Suprapubic skin (tissue), 4 donors: ENCODE data around the gene PAEP. TPM values are rescaled to one million over a fixed set of nuclear protein-coding genes. Genes with fewer than 3 reads are reported as not detected.

Experiments
- DNase-seq, 2 donors: peaks; one replicate each; pipeline ENCODE4 v3.0.0-alpha.2; 2019; ENCODE audit warnings: low spot score in 2 of 2
- H3K27ac ChIP-seq: fragments of 200-600 bp; sonication (generic); one replicate; pipeline ENCODE4 v1.5.1; 2019
- H3K27me3 ChIP-seq: fragments of 200-600 bp; sonication (generic); one replicate; pipeline ENCODE4 v1.5.1; 2019
- H3K36me3 ChIP-seq: fragments of 200-600 bp; sonication (generic); one replicate; pipeline ENCODE4 v1.5.1; 2019
- H3K4me1 ChIP-seq: fragments of 200-600 bp; sonication (generic); one replicate; pipeline ENCODE4 v1.5.1; 2019
- H3K4me3 ChIP-seq: fragments of 200-600 bp; sonication (generic); one replicate; pipeline ENCODE4 v1.5.1; 2019; ENCODE audit warnings: mild to moderate bottlenecking
- H3K9me3 ChIP-seq: fragments of 200-600 bp; sonication (generic); one replicate; pipeline ENCODE4 v1.5.1; 2019
- CTCF ChIP-seq, 2 donors: fragments of 200-600 bp in 1 of 2; fragments of 450-650 bp in 1 of 2; sonication (generic) in 1 of 2; IDR thresholded peaks; one replicate each; pipeline ENCODE4 v1.5.1; 2016 to 2019; ENCODE audit warnings: antibody characterized with exemption in 2 of 2, mild to moderate bottlenecking in 1 of 2, moderate library complexity in 1 of 2
- EP300 ChIP-seq: sonication (generic); formaldehyde crosslinking; IDR thresholded peaks from one replicate; pipeline ENCODE4 v1.6.1; 2017; ENCODE audit warnings: antibody characterized with exemption
- POLR2A ChIP-seq, 2 donors: fragments of 450-650 bp; IDR thresholded peaks; one replicate each; pipeline ENCODE4 v1.6.1; 2017; ENCODE audit warnings: antibody characterized with exemption in 2 of 2, mild to moderate bottlenecking in 2 of 2, moderate library complexity in 2 of 2
- POLR2AphosphoS5 ChIP-seq, 3 donors: sonication (generic); formaldehyde crosslinking; IDR thresholded peaks; one replicate each; pipeline ENCODE4 v1.6.1; 2017; ENCODE audit warnings: antibody characterized with exemption in 3 of 3
- WGBS: methylation state at CpG from one replicate; pipeline ENCODE4 v1.1.5; 2018; 5-methylcytosine and 5-hydroxymethylcytosine counted together
- total RNA-seq, 4 donors: library from RNA; depleted of rRNA; stranded (reverse); fragments of >200 nt; gene quantifications; one replicate each; pipeline ENCODE4 v1.1.0, GENCODE V29; 2016

PAEP gene
- total RNA-seq, 4 donors from 2014 or later: 5.6 TPM; not detected in 3

- Histone ChIP-seq H3K4me1 (no peaks in the 10 kb centered on the region), H3K4me3 (no peak overlapping the region), H3K27ac (no peak overlapping the region), H3K9me3 (no peaks in the 10 kb centered on the region), H3K36me3 (no peaks in the 10 kb centered on the region), H3K27me3 (peaks cover 38% of the 10 kb centered on the region)
- TF ChIP-seq POLR2AphosphoS5 (IDR thresholded peaks at IDR 0.05): no peak
- no peak for TF ChIP-seq EP300
- no peak for TF ChIP-seq POLR2A (IDR thresholded peaks at IDR 0.05)
- TF ChIP-seq CTCF (IDR thresholded peaks at IDR 0.05): no peak
- DNase-seq: no peak
- 90% methylated on average over 13 of the region's 16 CpGs for WGBS
These were observed 23.4 kb downstream of the PAEP start for GRCh38 chr9:135584934-135585333.

- WGBS: 68% methylated on average over 13 of the region's 15 CpGs
- TF ChIP-seq POLR2AphosphoS5 (IDR thresholded peaks at IDR 0.05): no peak
- no peak for TF ChIP-seq CTCF (IDR thresholded peaks at IDR 0.05)
- no peak for TF ChIP-seq EP300
- no peak for TF ChIP-seq POLR2A (IDR thresholded peaks at IDR 0.05)
- Histone ChIP-seq H3K9me3 (no peaks in the 10 kb centered on the region), H3K36me3 (no peaks in the 10 kb centered on the region), H3K4me3 (no peak overlapping the region), H3K27ac (no peak overlapping the region), H3K4me1 (no peaks in the 10 kb centered on the region), H3K27me3 (peaks cover 35% of the 10 kb centered on the region)
- DNase-seq: peak in 1 of 2 donors; percentile 69
These were observed 25.1 kb downstream of the PAEP start for GRCh38 chr9:135586601-135587109.

GRCh38 chr9:135587658-135588057, 26.1 kb downstream of the PAEP start:
- Histone ChIP-seq H3K4me1 (no peaks in the 10 kb centered on the region), H3K27ac (no peak overlapping the region), H3K4me3 (no peak overlapping the region), H3K27me3 (peaks cover 40% of the 10 kb centered on the region), H3K9me3 (no peaks in the 10 kb centered on the region), H3K36me3 (no peaks in the 10 kb centered on the region)
- WGBS: no CpG with 5 or more reads among the region's 7 CpGs
- DNase-seq: no peak
- TF ChIP-seq POLR2AphosphoS5 (IDR thresholded peaks at IDR 0.05) (no peak), POLR2A (IDR thresholded peaks at IDR 0.05) (no peak), EP300 (no peak), CTCF (IDR thresholded peaks at IDR 0.05) (no peak)

- no peaks in the 10 kb centered on the region for H3K4me1 ChIP-seq
- no peak for TF ChIP-seq EP300
- TF ChIP-seq POLR2A (IDR thresholded peaks at IDR 0.05): no peak
- no peak for TF ChIP-seq CTCF (IDR thresholded peaks at IDR 0.05)
- no peaks in the 10 kb centered on the region for H3K9me3 ChIP-seq
- no CpG with 5 or more reads among the region's 9 CpGs for WGBS
- no peaks in the 10 kb centered on the region for H3K36me3 ChIP-seq
- DNase-seq: peak in 1 of 2 donors; percentile 76
- H3K4me3 ChIP-seq: no peak overlapping the region
- peaks cover 34% of the 10 kb centered on the region for H3K27me3 ChIP-seq
- H3K27ac ChIP-seq: no peak overlapping the region
These were observed 26.8 kb downstream of the PAEP start for GRCh38 chr9:135588371-135588770.

GRCh38 chr9:135588886-135589595, 27.5 kb downstream of the PAEP start:
- H3K9me3 ChIP-seq: no peaks in the 10 kb centered on the region
- peaks cover 33% of the 10 kb centered on the region for H3K27me3 ChIP-seq
- TF ChIP-seq EP300 (no peak), POLR2AphosphoS5 (IDR thresholded peaks at IDR 0.05) (no peak), POLR2A (IDR thresholded peaks at IDR 0.05) (no peak), CTCF (IDR thresholded peaks at IDR 0.05) (no peak)
- no peak overlapping the region for H3K27ac ChIP-seq
- no peaks in the 10 kb centered on the region for H3K4me1 ChIP-seq
- peak; percentile 52 to 69 for DNase-seq
- H3K4me3 ChIP-seq: no peak overlapping the region
- no peaks in the 10 kb centered on the region for H3K36me3 ChIP-seq
- 88% methylated on average over 10 of the region's 20 CpGs for WGBS
